GM19397 (cell line): ENCODE measurements around the gene VWF.

ENCODE experiments used
- ATAC-seq: cut with Tn5 transposase; IDR thresholded peaks from one replicate; pipeline ENCODE4 v1.9.1; 2021; ENCODE audit warnings: mild to moderate bottlenecking, moderate library complexity; ENCODE audit not compliant: unreplicated experiment

The VWF gene

DNA sequence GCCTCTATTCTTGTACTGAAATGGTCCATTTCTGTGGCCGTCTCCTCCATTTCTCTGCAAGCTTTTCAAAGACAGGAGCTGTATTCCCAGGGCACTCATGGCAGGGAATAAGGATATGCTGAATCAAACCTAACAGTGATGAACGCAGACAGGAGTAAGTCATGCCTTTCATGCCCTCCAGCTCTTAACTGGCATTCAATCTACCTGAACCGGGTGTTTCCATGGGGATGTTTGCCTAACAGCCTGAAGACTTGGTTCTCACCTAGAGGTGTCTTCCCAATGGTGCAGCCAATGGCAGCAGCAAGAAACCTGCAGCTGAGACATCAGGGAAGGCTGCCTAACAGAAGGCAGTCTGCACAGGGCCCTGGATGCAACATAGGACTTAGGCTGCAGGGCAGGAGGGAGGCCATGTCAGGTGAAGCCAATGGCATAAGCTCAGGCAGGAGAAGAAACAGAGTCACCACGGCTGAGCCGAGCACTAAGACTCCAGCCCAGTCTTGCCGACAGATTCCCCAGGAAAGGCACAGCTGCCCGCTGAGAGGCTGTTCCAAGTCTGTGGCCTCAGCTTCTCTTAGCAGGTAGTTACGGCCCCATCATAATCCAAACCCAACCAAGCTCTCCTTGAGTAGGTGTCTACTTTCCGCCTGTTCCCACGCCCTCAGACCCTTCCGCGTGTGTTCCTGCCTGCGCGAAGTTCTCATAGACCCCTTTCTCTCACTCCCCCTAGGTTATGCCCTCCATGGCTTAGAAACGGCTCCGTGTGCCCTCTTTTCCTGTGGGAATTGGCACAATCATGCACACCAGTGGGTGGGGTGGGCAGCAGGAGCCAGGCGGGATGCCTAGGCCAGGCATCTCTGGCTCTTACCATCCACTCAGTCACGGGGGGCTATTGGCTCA, 44.1 kb downstream of the VWF start:
- ATAC-seq: no peak

DNA sequence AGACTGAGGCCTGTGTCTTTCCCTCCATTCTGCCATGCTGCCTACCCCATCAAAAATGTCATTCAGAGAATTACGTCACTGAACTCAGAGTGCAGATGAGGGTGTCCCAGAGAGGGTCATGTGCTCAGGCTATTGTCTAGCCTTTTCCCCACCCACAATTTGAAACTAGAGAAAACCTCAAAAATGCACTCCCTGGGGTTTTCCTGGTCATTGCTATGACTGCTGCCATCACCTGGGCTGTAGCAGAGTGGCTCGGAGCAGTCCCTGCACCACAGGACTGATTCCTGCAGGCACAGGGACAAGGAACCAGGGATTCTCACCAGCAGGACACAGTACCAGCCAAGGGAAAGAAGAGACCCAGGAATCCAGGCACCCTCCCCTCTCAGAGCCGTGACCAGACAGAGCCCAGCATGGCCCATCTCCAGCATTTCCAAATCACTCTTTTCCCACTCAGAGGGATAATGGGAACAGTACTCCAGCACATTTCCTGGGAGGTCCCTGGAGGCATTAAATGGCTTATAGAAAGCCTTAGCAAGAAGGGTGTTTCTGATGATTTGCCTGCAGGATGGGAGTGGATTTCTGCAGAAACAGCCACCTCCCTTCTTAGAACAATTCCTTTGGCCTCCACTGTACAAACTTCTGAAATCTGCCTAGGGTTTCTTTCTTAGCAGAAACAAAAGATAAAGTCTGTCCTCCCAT, 45.9 kb downstream of the VWF start:
- ATAC-seq: no peak

DNA sequence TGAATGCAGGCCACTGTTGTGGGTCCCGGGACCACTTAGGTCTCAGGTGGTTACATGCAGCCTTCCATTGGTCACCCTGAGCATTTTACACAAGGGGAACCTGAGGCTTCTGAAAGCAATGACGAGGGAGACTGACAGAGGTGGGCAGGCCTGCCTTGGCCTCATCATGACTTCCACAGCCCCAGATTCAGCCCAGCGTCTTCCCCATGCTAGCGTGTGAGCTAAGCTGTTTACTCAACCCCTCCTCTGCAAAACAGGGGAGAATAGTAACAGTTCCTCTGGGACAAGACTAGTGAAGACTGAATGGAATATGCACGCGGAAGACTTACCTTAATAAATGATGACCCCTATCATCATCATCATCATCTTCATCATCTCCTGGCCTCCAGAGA, 46.8 kb downstream of the VWF start:
- no peak for ATAC-seq

DNA sequence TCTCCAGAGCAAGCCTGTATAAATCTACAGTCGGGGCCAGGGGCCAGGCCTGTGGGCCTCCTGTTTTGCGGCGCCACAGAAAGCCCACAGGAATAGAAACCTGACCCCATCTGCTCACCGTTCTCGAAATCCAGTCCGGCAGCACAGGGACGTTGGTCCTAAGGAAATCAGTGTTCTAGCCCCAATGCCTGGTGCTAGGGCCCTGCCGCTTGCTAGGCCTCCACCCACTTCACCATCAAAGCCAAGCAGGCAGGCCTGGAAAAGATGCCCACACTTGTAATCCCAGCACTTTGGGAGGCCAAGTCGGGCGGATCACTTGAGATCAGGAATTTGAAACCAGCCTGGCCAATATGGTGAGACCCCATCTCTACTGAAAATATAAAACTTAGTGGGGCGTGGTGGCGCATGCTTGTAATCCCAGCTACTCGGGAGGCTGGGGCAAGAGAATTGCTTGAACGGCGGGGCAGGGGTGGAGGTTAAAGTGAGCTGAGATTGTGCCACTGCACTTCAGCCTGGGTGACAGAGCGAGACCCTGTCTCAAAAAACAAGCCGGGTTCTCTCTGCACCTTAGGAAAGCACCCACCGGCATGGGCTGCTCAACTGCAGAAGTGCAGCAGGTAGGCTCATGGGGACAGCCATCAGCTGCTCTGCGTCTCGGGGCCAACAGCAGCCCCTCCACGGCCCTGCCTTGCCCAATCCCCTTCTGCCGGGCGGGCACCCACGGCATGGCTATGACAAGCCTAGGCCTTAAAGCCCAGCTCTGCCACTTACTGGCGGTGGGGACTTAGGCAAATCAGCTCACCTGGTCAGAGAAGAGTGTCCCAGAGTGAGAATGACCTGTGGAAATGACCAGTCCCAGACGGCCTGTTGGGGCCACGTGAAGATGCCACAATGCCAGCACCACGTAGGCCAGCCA, 47.4 kb downstream of the VWF start:
- ATAC-seq: no peak

DNA sequence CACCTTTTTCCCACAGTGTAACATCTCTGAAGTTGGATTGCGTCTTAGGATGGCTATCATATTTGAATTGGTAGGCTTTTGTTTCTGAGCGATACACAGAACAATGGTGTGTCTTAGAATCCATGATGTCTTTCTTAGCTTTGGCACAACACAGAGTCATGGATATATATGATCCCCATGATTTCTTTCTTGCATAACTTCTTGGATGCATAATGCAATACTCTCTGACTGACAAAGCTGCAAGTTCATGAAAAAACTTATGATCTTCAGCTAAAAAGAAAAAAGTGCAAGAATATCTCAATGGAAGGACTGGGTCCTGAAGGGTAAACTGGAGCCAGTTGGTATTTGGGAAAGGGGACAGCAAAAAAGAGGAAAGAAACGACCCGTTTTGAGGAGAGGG, 48.1 kb downstream of the VWF start:
- no peak for ATAC-seq

DNA sequence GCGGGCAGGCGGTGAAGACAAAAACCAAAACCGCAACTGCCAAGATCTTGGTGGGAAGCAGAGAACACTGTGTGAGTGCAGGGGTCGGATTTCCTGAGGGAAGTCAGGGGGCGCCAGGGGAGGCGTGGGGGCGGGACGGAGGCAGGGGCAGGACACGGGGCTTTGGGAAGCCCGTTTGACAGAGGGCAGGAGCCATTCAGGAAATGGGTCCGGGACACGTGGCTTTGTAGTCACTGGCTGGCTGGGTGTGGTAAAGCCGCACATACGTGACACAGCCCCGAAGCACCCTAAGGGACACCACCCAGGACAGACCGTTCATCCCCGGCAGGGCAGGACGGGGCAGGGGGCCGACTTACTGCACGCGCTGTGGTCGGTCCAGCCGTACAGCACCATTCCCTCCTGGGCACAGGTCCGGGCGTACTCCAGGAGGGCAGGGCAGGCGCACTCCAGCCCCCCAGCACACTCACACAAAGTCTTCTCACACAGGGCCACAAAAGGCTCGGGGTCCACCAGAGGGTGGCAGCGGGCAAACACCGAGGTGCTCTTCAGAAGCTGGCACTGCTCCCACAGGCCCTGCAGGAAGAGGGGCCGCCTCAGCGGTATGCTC, 49.4 kb downstream of the VWF start:
- no peak for ATAC-seq

DNA sequence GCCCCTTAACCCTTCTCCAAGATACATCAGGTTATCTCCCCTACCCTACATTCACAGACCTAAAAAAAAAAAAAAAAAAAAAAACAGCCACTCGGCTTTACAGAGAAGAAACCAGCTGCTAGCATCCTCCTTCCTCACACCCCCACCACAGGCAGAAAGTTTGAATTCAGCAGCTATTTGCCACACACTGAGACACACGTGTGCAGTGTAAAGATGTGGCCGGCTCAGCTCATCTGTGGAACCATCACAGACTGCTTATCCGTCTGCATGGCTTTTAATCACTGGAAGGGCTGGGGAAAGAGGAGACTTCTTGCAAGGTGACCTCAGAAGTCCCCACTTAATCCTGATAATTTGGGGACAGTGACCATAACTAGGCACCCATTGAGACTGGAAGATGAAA, 50.0 kb downstream of the VWF start:
- ATAC-seq: no peak

DNA sequence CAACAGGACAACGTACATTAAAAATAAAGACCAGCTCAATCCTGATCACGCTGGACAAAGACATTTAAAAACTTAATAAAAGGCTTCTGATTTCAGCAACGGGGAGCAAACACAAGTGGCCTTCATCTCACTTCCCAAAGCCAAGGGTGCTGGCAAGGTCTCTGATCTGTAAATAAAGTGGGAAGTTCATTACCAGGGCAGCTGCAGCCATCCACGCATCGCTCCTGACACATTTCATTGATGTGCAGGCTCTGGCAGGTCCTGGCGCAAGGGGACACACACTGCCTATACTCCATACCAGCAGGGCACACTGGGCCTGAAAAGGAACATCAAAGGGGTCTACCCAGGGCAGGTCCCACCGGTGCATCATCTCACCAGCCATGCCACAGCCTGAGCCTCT, 51.0 kb downstream of the VWF start:
- ATAC-seq: no peak

DNA sequence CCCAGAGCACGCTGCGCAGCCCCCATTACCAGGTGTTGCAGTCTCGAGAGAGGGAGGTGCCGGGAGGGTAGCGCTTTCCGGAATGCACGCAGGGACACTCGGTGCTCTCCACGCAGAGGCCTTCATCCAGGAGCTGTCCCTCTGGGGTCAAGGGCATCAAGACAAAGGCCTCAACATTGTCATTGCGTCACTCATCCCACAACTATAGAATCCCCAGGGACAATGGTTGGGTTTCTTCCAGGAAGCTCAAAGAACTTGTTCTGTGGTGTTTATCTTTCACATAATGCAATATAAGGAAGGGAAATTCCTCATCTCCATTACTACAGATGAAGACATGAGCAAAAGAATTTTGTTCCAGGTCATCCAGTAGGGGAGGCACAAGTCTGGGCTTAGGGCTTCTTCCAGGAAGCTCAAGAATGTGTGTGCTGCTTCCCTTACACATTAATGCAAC, 52.1 kb downstream of the VWF start:
- no peak for ATAC-seq

DNA sequence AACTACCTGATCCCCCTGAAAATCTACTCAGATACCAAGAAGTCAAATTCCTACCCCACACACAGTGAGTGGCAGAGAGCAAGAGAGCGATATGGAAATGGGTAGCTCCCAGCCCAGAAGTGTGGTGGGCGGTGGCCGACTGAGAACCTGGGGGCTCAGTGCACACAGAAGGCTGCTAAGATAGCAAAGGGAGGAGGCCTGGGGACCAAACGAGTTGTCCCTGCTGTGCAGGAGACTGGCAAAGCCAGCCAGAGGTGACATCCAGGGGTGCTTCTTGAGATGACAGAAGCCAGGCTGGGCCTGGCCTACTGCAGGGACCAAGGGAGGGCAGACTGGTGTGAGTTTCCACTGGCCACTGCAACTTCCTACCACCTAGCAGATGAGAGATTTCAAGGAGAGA, 52.9 kb downstream of the VWF start:
- no peak for ATAC-seq

DNA sequence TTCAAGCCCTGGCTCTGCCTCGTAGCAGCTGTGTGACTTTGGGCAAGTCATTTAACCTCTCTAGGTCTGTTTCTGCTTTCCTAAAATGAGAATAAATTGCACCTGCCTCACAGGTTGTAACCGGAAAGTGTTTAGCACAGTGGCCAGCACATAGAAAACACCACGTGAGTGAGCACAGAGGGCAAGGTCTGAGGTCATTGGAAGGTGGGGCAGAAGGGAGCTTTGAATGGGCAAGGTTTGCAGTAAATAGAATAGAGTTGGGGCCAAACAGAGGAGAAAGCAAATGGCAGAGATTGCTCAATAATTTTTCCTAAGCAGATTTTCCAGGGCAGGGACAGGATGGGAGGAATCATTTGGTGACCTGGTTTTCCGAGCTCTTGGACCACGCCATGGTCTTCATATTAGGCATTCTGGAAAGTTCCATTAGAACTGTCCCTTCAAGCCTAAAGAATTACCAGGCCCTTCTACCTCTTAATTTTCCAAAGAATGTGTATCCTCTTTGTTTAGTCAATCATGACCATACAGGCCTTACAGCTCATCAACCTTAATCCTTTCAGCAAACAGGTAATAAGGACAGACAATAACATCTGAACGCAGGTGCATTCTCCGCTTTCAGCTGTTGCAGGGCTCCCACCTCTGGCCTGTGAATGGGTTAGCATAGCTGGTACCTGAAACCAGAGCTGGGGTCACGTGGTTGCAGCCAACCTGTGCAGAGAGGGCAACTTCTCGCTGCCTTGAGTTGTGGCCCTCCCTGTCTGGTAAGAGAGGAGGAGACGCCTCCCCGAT, 53.8 kb downstream of the VWF start:
- ATAC-seq: no peak

DNA sequence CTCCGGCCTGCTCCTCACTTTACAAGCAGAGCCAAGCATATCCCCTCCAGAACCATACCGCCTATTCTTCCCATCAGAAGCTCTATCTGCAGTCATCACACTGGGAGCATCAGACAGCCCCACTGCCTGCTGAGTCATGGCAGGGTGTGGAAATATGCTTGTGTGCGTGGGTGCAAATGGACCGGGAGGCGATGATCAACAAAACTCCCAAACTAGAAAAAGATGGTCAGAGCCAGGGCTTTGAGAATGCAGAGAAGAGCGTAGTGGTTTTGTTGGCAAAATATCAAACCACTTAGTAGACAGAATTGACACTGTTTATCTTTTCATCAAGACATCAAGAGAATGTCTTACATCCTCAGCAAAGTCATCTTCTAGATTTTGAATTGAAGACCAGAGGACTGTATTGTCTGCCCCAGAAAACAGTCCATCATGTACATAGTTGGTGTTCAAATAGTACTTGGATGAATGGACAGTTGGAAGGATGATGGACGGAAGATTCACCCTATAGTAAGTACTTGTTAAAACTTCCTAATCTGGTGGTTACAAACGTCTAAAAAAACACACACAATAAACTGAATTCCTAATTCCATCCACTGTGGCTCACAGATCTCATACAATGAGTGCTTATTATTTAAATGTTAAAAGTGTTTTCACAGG, 54.9 kb downstream of the VWF start:
- ATAC-seq: no peak

DNA sequence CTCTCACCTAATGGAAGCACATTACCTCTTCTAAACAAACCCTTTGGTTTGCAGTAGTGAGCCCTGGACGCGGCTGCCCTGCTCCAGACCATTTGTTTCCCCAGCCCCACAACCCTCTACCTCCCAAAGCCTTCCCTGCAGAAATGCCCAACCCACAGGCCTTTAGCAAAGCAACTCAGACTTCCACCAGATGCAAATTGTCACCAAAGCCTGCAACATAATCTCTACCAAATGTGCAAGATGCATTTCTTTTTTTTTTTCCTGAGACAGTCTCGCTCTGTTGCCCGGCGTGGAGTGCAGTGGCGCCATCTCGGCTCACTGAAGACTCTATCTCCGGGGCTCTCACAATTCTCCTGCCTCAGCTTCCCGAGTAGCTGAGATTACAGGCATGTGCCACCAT, 56.2 kb downstream of the VWF start:
- no peak for ATAC-seq

DNA sequence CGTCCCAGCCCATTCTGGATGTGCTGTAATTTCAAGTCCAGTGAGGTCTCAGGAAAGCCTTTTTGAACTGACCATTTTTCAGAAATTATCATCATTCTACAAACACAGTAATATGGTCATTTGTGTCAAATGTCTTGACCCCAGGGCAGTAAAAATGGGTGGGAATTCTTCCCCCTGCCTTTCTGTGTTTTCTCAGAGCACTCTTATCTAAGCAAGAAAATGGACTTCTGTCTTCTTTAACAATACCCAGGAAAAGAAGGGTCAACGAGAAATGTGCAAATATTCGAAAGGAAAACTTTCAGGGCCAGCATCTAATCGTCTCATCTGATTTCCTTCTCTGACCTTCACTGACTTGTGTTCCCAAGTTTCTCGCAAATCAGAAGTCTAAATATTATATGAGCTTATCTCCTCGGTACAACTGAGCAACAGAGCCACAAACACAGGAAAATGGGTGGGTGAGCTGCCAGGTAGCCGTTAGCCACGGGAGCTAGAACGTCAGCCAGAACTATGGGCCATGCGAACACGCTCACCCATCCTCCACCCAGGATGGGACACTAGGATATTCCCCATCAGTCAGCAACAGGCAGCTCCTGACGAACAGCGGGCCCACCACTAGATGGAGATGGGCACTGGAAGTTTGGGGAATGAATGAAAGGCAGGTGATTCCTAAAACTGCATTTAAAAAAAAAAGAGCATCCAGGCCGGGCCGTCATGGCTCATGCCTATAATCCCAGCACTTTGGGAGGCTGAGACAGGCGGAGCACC, 57.1 kb downstream of the VWF start:
- no peak for ATAC-seq

DNA sequence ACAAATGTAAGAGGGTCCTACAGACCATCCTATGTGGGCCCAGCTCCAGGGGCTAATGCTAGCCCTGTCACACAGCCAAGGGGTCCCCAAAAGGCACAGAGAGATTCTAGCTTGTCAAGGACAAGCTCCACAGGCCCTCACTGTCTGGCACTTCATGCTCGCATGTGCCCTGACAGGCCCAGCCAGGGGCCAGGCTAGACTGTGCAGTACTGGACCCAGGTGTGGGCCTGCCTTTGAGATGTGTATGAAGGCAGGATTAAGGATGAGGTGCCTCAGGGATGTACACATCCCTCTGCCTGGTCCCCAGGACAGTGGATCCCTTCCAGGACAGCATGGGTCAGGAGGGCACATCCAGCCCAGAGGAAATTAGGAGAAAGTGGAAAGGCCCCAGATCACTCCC, 57.8 kb downstream of the VWF start:
- ATAC-seq: no peak

DNA sequence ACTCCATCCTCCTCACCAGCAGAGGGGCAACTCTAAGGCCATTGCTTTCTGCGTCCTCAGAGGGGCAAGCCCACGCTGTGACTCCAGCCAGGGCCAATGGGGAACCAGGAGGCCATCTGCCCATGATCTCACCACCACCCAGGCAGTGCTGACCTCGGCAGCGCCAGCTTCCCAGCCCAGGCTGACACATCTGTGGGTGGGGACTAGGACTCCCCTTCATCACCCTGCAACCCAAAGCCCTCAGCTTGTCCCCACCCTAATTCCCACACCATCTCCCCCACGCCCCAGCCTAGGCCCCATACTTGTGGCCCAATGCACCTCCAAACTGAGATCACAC, 58.6 kb downstream of the VWF start:
- ATAC-seq: no peak

DNA sequence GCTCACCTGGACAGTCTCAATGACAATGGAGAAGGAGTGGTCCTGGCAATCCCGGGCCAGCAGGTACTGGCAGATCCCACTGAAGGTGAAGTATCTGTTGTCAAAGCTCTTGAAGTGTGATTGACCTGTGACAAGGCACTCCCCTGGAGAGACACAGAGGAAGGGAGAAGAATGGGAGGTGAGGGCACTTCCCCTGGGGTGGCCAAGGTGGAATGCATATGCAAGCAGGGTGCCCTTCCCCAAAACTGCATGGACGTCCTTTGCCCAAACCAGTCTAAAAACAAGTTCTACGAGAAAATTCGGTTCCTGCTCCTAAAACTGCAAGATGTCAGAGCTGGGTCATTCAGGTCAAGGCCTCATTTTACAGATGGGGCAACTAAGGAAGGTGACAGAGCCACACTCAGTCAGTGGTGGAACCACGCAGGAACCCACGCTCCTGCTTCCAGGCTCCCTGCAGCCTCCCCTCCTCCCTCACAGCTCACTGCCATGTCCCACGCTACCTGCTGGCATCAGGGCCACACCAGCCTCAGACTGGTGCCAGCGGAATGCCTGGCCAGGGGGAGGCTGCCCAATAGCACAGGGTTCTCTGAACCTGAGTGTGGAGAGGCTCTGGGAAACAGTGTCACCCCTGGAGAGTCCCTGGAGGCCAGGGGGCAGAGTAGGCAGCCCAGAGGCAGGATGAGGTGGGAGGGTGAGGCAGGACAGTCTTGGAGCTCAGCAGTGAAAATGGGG, 59.2 kb downstream of the VWF start:
- ATAC-seq: no peak
